Astrocyte (in vitro differentiated cells and primary cell): ENCODE results near the gene VPS41. TPM values are rescaled to one million over a fixed set of nuclear protein-coding genes. Genes with fewer than 3 reads are reported as not detected.

Experiments
- DNase-seq: peaks from one replicate; pipeline ENCODE4 v3.0.0-alpha.2; 2010; ENCODE audit warnings: low read depth
- FAIRE-seq: peaks from 2 replicates; lab custom pipeline; 2011; peaks lifted over from hg19 to GRCh38; lab: Jason Lieb, UNC
- H2AFZ ChIP-seq: 2 replicates; pipeline ENCODE4 v1.6.0; 2012; ENCODE audit warnings: low read depth, low read length, inconsistent platforms
- H3K27ac ChIP-seq: 2 replicates; pipeline ENCODE4 v1.5.1; 2011; ENCODE audit warnings: low read depth, low read length, inconsistent platforms
- H3K27me3 ChIP-seq: 2 replicates; pipeline ENCODE4 v1.6.0; 2011; ENCODE audit warnings: low read length, inconsistent platforms; ENCODE audit not compliant: insufficient read depth
- H3K36me3 ChIP-seq: 2 replicates; pipeline ENCODE4 v1.5.1; 2011; ENCODE audit warnings: low read length, inconsistent platforms; ENCODE audit not compliant: insufficient read depth
- H3K4me1 ChIP-seq: 2 replicates; pipeline ENCODE4 v1.5.1; 2011; ENCODE audit warnings: low read length, inconsistent platforms; ENCODE audit not compliant: insufficient read depth
- H3K4me2 ChIP-seq: 2 replicates; pipeline ENCODE4 v1.6.0; 2012; ENCODE audit warnings: low read length, inconsistent platforms
- H3K4me3 ChIP-seq: 2 replicates; pipeline ENCODE4 v1.5.1; 2011; ENCODE audit warnings: low read depth, mild to moderate bottlenecking, low read length, inconsistent platforms; ENCODE audit not compliant: insufficient read depth
- H3K79me2 ChIP-seq: 2 replicates; pipeline ENCODE4 v1.6.0; 2012; ENCODE audit warnings: mild to moderate bottlenecking, low read length, inconsistent platforms; ENCODE audit not compliant: insufficient read depth
- H3K9ac ChIP-seq: 2 replicates; pipeline ENCODE4 v1.6.0; 2012; ENCODE audit warnings: mild to moderate bottlenecking, low read length, inconsistent platforms
- H3K9me3 ChIP-seq: 2 replicates; pipeline ENCODE4 v1.5.1; 2012; ENCODE audit warnings: low read depth, mild to moderate bottlenecking, low read length, inconsistent platforms; ENCODE audit not compliant: insufficient read depth
- H4K20me1 ChIP-seq: 2 replicates; pipeline ENCODE4 v1.6.0; 2012; ENCODE audit warnings: low read length, inconsistent platforms; ENCODE audit not compliant: insufficient read depth
- H3K27ac Mint-ChIP-seq: one replicate; pipeline ENCODE4 v1.8.0; 2021; ENCODE audit warnings: mild to moderate bottlenecking, mixed read lengths; ENCODE audit not compliant: unreplicated experiment
- H3K27me3 Mint-ChIP-seq: one replicate; pipeline ENCODE4 v1.8.0; 2021; ENCODE audit warnings: low read depth, mixed read lengths; ENCODE audit not compliant: unreplicated experiment
- H3K36me3 Mint-ChIP-seq: one replicate; pipeline ENCODE4 v1.8.0; 2021; ENCODE audit warnings: low read depth, mixed read lengths; ENCODE audit not compliant: unreplicated experiment
- H3K4me1 Mint-ChIP-seq: one replicate; pipeline ENCODE4 v1.8.0; 2021; ENCODE audit warnings: low read depth, mixed read lengths; ENCODE audit not compliant: unreplicated experiment
- H3K4me3 Mint-ChIP-seq: one replicate; pipeline ENCODE4 v1.8.0; 2021; ENCODE audit warnings: mild to moderate bottlenecking, moderate library complexity, mixed read lengths; ENCODE audit not compliant: unreplicated experiment
- H3K9me3 Mint-ChIP-seq: one replicate; pipeline ENCODE4 v1.8.0; 2021; ENCODE audit warnings: mild to moderate bottlenecking, mixed read lengths; ENCODE audit not compliant: unreplicated experiment
- EZH2 ChIP-seq: IDR thresholded peaks from 2 replicates; pipeline ENCODE4 v1.6.1; 2012; ENCODE audit warnings: mild to moderate bottlenecking, low read length, inconsistent platforms; ENCODE audit not compliant: insufficient read depth
- total RNA-seq: library from RNA; stranded (reverse); gene quantifications from 2 replicates; pipeline ENCODE4 v1.2.1, GENCODE V29; 2021
- TF ChIP-seq, protein P1 (sequence below): IDR thresholded peaks from 2 replicates; pipeline ENCODE4 v1.5.1; 2011; ENCODE audit warnings: low read depth, mild to moderate bottlenecking, inconsistent platforms, low read length, moderate library complexity; ENCODE audit not compliant: insufficient read depth

Gene VPS41
- total RNA-seq, 1 donor from 2014 or later, result 93.6 TPM

DNA sequence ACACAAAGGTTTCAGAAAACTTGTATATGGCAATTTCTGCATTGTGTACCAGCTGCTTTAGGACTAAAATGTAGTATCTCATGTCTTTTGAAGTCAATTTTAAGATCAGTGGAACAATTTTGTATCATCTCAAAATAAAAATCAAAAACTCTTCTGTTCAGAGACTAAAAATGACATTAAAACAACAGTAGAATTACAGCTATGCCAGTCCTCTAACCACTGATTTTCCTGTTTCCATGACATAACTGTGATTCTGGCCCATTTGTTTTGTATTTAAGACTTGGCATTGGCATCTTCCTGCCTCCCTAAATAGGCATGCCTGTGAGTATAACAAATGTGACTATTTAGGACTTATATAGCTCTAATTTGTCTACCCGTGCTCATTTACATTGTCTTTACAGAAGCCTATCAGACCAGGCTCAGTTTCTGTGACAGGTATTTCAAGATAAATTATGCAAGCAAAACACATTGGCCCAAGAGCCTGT is 29.1 kb upstream of the VPS41 start:
- no peaks in the 10 kb centered on the region for H3K4me1 ChIP-seq
- FAIRE-seq (no peak), DNase-seq (no peak)
- no peak overlapping the region for H3K27ac ChIP-seq
- Mint-ChIP-seq H3K27ac (no peak overlapping the region), H3K9me3 (no peaks in the 10 kb centered on the region), H3K4me1 (peaks cover 2% of the 10 kb centered on the region), H3K36me3 (no peaks in the 10 kb centered on the region), H3K4me3 (no peak overlapping the region), H3K27me3 (no peaks in the 10 kb centered on the region)
- no peaks in the 10 kb centered on the region for H4K20me1 ChIP-seq
- no peak overlapping the region for H3K4me3 ChIP-seq
- H3K79me2 ChIP-seq, result no peaks in the 10 kb centered on the region
- no peak for TF ChIP-seq EZH2
- TF ChIP-seq, protein P1, sequence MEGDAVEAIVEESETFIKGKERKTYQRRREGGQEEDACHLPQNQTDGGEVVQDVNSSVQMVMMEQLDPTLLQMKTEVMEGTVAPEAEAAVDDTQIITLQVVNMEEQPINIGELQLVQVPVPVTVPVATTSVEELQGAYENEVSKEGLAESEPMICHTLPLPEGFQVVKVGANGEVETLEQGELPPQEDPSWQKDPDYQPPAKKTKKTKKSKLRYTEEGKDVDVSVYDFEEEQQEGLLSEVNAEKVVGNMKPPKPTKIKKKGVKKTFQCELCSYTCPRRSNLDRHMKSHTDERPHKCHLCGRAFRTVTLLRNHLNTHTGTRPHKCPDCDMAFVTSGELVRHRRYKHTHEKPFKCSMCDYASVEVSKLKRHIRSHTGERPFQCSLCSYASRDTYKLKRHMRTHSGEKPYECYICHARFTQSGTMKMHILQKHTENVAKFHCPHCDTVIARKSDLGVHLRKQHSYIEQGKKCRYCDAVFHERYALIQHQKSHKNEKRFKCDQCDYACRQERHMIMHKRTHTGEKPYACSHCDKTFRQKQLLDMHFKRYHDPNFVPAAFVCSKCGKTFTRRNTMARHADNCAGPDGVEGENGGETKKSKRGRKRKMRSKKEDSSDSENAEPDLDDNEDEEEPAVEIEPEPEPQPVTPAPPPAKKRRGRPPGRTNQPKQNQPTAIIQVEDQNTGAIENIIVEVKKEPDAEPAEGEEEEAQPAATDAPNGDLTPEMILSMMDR, result no peak
- H3K9ac ChIP-seq, result no peak overlapping the region
- H3K9me3 ChIP-seq, result no peaks in the 10 kb centered on the region
- H3K4me2 ChIP-seq, result no peak overlapping the region
- H2AFZ ChIP-seq, result no peak overlapping the region
- H3K27me3 ChIP-seq, result no peaks in the 10 kb centered on the region
- no peaks in the 10 kb centered on the region for H3K36me3 ChIP-seq

DNA sequence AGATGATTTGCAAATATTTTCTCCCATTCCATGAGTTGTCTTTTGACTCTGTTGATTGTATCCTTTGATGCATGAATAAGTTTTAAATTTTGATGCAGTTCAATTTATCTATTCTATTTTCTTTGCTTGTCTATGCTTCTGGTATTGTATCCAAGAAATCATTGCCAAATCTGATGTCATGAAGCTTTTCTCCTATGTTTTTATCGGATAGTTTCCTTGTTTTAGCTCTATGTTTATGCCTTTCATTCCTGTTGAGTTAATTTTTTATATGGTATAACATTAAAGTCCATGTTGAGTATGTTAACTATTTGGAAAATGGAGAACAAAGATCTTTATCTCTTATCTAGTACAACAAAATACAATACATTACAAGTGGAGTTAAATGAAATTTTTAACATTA is 27.6 kb upstream of the VPS41 start:
- Histone ChIP-seq H3K27ac (no peak overlapping the region), H3K79me2 (no peaks in the 10 kb centered on the region), H3K36me3 (no peaks in the 10 kb centered on the region), H2AFZ (no peak overlapping the region), H3K4me1 (no peaks in the 10 kb centered on the region), H3K27me3 (no peaks in the 10 kb centered on the region), H3K4me2 (no peak overlapping the region), H3K9ac (no peak overlapping the region), H3K4me3 (no peak overlapping the region), H4K20me1 (no peaks in the 10 kb centered on the region), H3K9me3 (no peaks in the 10 kb centered on the region)
- no peak overlapping the region for H3K27ac Mint-ChIP-seq
- no peaks in the 10 kb centered on the region for H3K27me3 Mint-ChIP-seq
- no peak for FAIRE-seq
- no peak overlapping the region for H3K4me3 Mint-ChIP-seq
- no peaks in the 10 kb centered on the region for H3K36me3 Mint-ChIP-seq
- no peak for TF ChIP-seq EZH2
- TF ChIP-seq, protein P1, result no peak
- peaks cover 2% of the 10 kb centered on the region for H3K4me1 Mint-ChIP-seq
- no peak for DNase-seq
- H3K9me3 Mint-ChIP-seq, result no peaks in the 10 kb centered on the region

DNA sequence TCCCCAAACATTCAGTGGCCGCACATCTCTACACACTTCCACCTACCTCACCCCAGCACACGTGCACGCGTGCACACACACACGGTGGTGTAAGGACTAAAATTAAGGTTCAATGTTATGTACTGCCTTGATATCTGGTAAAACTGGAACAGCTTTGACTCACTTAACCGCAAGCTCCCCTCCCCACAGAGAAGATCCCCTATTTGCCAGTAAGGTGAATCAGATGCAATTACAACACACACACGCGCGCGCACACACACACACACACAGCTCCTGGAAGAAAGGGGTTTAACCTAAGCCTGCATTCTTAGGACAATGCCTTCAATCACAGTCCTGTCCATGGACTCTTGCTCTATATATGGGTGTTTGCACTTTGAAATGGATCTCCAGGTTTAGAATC is 25.5 kb upstream of the VPS41 start:
- Histone ChIP-seq H3K4me2 (no peak overlapping the region), H3K27me3 (no peaks in the 10 kb centered on the region), H3K27ac (no peak overlapping the region), H3K4me3 (no peak overlapping the region), H4K20me1 (no peaks in the 10 kb centered on the region), H2AFZ (no peak overlapping the region), H3K9me3 (no peaks in the 10 kb centered on the region), H3K4me1 (peaks cover 4% of the 10 kb centered on the region), H3K36me3 (no peaks in the 10 kb centered on the region), H3K79me2 (no peaks in the 10 kb centered on the region), H3K9ac (no peak overlapping the region)
- Mint-ChIP-seq H3K27me3 (no peaks in the 10 kb centered on the region), H3K9me3 (no peaks in the 10 kb centered on the region), H3K27ac (no peak overlapping the region), H3K36me3 (no peaks in the 10 kb centered on the region), H3K4me1 (peaks cover 9% of the 10 kb centered on the region), H3K4me3 (no peak overlapping the region)
- no peak for FAIRE-seq
- TF ChIP-seq EZH2, result no peak
- TF ChIP-seq, protein P1, result no peak
- peak; percentile 4 for DNase-seq
